Gastroesophageal sphincter (tissue), 4 donors: ENCODE data around the gene EWSR1. TPM values are rescaled to one million over a fixed set of nuclear protein-coding genes. Genes with fewer than 3 reads are reported as not detected.

Experiments
- ATAC-seq: fragments of 150-250 bp; one replicate; pipeline ENCODE4 v1.9.1; 2016; ENCODE audit warnings: mild to moderate bottlenecking, moderate library complexity
- H3K27ac ChIP-seq, 4 donors: fragments of 200-600 bp; sonication (generic) in 3 of 4; 1 replicate in 3 of 4; 2 replicates in 1 of 4; pipeline ENCODE4 v1.5.1; 2016 to 2019
- H3K27me3 ChIP-seq: fragments of 200-600 bp; sonication (generic); one replicate; pipeline ENCODE4 v1.5.1; 2019
- H3K36me3 ChIP-seq, 2 donors: fragments of 200-600 bp; sonication (generic); one replicate each; pipeline ENCODE4 v1.5.1; 2019; ENCODE audit warnings: control low read depth in 1 of 2
- H3K4me1 ChIP-seq, 3 donors: fragments of 200-600 bp; sonication (generic); 1 replicate in 2 of 3; 2 replicates in 1 of 3; pipeline ENCODE4 v1.5.1; 2016 to 2019; ENCODE audit warnings: control low read depth in 2 of 3
- H3K4me3 ChIP-seq, 2 donors: fragments of 200-600 bp; sonication (generic); one replicate each; pipeline ENCODE4 v1.5.1; 2019; ENCODE audit warnings: mild to moderate bottlenecking in 1 of 2, moderate library complexity in 1 of 2
- H3K9me3 ChIP-seq, 3 donors: fragments of 200-600 bp; sonication (generic); one replicate each; pipeline ENCODE4 v1.5.1; 2017 to 2019; ENCODE audit warnings: control low read depth in 2 of 3
- EP300 ChIP-seq: sonication (generic); formaldehyde crosslinking; IDR thresholded peaks from one replicate; pipeline ENCODE4 v1.6.1; 2017; ENCODE audit warnings: antibody characterized with exemption, mild to moderate bottlenecking
- POLR2A ChIP-seq, 2 donors: fragments of 450-650 bp; IDR thresholded peaks; one replicate each; pipeline ENCODE4 v1.6.1; 2017; ENCODE audit warnings: antibody characterized with exemption in 2 of 2, mild to moderate bottlenecking in 2 of 2, moderate library complexity in 1 of 2
- POLR2AphosphoS5 ChIP-seq: sonication (generic); formaldehyde crosslinking; IDR thresholded peaks from one replicate; pipeline ENCODE4 v1.6.1; 2017; ENCODE audit warnings: antibody characterized with exemption
- WGBS, 2 donors: methylation state at CpG; one replicate each; pipeline ENCODE4 v1.1.5; 2018; ENCODE audit warnings: low coverage in 1 of 2; 5-methylcytosine and 5-hydroxymethylcytosine counted together
- total RNA-seq, 4 donors: library from RNA; depleted of rRNA; stranded (reverse); fragments of >200 nt; gene quantifications; one replicate each; pipeline ENCODE4 v1.1.0, GENCODE V29; 2016
- TF ChIP-seq, protein P1 (sequence below), 4 experiments: fragments of 200-600 bp in 2 of 4; fragments of 450-650 bp in 2 of 4; sonication (generic) in 1 of 4; IDR thresholded peaks; one replicate each; pipeline ENCODE4 v1.5.1; 2017 to 2019; ENCODE audit warnings: antibody characterized with exemption in 4 of 4, mild to moderate bottlenecking in 2 of 4, moderate library complexity in 2 of 4

EWSR1 gene
- total RNA-seq, 4 donors from 2014 or later = 169 to 209 (median 204) TPM

DNA sequence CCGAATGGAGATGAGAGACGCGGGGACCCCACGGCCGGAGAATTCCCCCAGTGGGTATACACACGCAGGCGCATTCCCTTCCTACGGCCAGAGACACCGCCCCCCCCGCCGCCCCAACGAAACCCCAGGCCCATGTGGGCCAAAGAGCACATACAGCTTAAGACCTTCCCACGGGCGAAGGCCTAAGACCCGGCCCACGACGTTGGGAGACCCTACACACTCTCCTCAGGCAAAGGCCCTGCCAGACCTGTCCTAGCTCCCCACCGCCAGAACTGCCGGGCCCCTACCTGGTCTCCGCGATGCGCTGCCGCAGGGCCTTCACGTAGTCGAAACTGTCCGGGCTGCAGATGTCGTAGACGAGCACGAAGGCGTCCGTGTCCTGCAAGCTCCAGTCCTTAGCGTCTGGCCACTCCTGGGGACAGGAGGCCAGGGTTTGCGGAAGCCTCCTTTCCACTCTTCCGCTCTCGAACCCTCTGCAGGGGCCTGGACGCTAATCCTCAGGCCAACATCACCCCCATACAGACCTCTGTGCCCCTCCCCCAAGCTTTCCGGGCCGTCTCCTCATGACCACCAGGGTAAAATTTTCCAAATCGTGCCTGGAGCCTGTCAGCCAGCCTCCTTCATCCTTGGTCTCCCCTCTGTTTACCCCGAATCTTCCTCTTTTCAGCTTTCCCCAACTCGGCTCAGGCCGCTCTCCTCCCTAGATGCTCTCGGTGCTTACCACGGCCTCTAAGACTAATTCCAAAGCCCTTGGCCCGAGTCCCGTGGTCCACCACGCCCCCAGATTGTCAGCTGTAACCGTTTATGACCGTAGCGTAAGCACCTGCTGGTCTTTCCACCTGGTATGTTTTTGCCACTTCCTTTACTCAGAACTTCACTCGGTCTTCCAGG lies 45.8 kb downstream of the EWSR1 start:
- Histone ChIP-seq H3K4me1 (peaks cover 0 to 72% (median 54%) of the 10 kb centered on the region in 3 donors), H3K4me3 (peak overlapping the region in 1 of 2 donors; percentile 16), H3K27me3 (peaks cover 39% of the 10 kb centered on the region), H3K27ac (no peak overlapping the region), H3K9me3 (no peaks in the 10 kb centered on the region), H3K36me3 (no peaks in the 10 kb centered on the region)
- no peak for ATAC-seq
- WGBS, 2 donors = 11 to 20% methylated on average over 13 to 18 of the region's 51 CpGs
- TF ChIP-seq EP300 (no peak), POLR2AphosphoS5 (no peak), POLR2A (IDR thresholded peaks at IDR 0.05) (no peak)
- TF ChIP-seq, protein P1, sequence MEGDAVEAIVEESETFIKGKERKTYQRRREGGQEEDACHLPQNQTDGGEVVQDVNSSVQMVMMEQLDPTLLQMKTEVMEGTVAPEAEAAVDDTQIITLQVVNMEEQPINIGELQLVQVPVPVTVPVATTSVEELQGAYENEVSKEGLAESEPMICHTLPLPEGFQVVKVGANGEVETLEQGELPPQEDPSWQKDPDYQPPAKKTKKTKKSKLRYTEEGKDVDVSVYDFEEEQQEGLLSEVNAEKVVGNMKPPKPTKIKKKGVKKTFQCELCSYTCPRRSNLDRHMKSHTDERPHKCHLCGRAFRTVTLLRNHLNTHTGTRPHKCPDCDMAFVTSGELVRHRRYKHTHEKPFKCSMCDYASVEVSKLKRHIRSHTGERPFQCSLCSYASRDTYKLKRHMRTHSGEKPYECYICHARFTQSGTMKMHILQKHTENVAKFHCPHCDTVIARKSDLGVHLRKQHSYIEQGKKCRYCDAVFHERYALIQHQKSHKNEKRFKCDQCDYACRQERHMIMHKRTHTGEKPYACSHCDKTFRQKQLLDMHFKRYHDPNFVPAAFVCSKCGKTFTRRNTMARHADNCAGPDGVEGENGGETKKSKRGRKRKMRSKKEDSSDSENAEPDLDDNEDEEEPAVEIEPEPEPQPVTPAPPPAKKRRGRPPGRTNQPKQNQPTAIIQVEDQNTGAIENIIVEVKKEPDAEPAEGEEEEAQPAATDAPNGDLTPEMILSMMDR (IDR thresholded peaks at IDR 0.05) = no peak

DNA sequence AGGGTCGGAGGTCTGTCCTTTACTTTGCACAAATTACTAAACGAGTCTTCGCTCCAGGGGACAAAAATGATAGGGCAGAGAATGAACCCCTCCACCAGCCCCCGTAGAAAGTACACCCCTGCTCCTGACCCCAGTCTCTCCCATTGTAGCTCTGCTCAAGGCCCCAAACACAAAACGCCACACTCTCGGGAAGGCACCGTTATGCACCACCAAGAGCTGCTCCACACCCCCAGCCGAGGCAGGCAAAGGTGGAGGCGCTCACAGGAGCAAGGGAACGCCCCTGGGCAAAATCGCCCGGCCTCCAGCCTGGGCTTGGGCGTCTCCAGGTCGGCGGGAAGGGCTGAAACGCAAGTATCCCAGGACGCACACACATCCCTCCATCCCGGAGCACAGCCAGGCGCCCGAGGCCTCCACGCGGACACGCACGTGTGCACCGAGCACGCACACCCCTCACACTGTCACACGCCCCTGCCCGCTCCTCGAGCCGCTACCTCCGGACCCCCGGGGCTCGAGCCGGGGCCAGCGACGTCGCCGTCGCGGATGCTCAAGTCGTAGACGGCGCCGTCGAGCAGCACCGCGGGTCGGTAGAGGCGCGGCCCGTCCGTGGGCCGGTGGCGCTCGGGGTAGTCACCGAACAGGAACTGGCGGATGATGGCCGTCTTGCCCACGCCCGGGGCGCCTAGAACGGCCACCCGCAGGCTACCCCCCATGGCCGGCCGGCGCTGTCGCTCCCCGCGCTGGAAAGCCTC lies 46.6 kb downstream of the EWSR1 start:
- Histone ChIP-seq H3K4me3 (peak overlapping the region in 1 of 2 donors; percentile 51), H3K27ac (no peak overlapping the region), H3K27me3 (peaks cover 39% of the 10 kb centered on the region), H3K36me3 (no peaks in the 10 kb centered on the region), H3K4me1 (peaks cover 0 to 63% (median 45%) of the 10 kb centered on the region in 3 donors), H3K9me3 (no peaks in the 10 kb centered on the region)
- WGBS, 2 donors = no CpG with 5 or more reads among the region's 69 CpGs
- ATAC-seq = no peak
- TF ChIP-seq EP300 (no peak), POLR2AphosphoS5 (no peak), POLR2A (IDR thresholded peaks at IDR 0.05) (no peak)
- TF ChIP-seq, protein P1 (IDR thresholded peaks at IDR 0.05) = no peak

DNA sequence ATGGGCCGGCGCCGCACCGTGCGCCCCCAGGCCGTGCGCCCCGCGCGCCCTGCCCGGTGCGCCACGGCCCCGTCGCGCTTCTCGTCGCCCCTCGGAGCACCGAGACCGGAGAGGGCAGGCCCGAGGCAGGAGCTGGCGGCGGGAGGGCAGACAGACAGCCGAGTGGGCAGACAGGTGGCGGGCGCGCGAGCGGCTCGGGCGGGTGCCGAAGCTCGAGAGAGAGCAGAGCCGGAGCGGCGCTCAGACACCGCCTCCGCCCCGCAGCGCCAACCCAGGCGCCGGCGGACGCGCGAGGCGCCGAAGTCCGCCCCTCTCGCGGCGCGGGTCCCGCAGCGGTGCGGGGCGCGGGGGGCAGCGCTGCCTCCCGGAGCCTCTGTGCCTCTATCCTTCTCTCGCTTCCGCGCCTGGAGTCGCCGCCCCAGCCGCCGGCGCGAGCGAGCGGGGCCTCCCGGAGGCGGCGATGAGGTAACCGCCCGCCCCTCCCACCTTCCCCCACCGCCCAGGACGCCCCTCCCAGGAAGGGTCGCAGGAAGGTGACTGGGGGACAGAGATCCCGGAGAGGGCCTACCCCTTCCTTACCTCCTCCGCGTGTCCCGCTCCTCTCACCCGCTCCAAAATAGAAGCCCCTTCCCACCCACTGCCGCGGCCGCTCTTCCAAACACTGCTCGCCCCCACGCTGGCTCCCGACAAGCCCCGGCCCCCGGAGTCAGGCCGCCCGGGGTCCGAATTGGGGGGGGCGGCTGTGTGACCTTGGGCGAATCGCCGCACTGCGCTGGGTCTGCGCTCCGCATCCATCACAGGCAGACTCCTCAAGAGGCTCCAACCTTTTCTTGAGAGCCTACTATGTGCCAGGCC lies 47.4 kb downstream of the EWSR1 start, which contains the start of gene RASL10A:
RASL10A (minus strand) TSS at position 412 of the 855 bp plus-strand sequence. CDS start 451 bp downstream, outside the sequence.
- peak within 1 kb of the TSS in 1 of 2 donors; percentile 51 for H3K4me3 ChIP-seq
- TF ChIP-seq, protein P1 (IDR thresholded peaks at IDR 0.05) = no peak
- TF ChIP-seq POLR2AphosphoS5 (no peak), POLR2A (IDR thresholded peaks at IDR 0.05) (no peak), EP300 (no peak)
- no peaks in the 10 kb centered on the region for H3K36me3 ChIP-seq
- no peak within 1 kb of the TSS for H3K27ac ChIP-seq
- 56% methylated on average over 5 of the region's 103 CpGs; no CpG with 5 or more reads in 1 of the 2 donors for WGBS, 2 donors
- H3K27me3 ChIP-seq = peaks cover 39% of the 10 kb centered on the region
- ATAC-seq = no peak
- H3K9me3 ChIP-seq = no peaks in the 10 kb centered on the region
- H3K4me1 ChIP-seq = peaks cover 0 to 55% (median 39%) of the 10 kb centered on the region in 3 donors

DNA sequence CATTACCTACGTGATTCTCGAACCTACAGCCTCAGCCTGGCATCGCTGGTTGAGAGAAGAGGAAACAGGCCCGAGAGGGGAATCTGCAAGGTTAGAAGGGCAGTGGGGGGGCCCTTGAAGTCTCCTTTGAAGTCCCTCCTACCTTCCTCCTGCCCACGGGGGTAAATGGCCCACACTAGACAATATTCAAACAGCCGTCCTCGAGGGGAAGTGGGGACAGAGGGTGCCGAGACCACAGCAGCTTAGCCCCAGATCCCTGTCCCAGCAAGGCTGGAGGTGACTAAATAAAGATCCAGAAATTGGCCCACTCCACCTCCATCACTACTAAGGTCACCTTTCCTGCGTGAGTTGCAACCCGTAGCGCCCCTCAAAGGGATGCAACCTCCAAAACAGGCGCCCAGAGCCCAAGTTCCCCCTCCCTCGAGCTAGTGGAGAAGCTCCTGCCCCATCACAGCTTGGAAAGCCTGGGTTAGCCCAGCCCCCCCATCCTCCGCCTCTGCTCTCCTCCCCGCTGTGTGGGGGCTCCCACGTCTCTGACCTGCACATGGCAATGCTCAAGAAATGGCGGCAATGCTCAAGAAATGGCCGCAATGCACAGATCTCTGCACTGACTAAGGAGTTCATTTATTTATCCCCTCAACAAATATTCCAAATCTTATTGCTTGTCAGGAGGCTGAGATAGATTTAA lies 48.2 kb downstream of the EWSR1 start:
- H3K9me3 ChIP-seq = no peaks in the 10 kb centered on the region
- H3K36me3 ChIP-seq = no peaks in the 10 kb centered on the region
- H3K27me3 ChIP-seq = peaks cover 39% of the 10 kb centered on the region
- TF ChIP-seq EP300 (no peak), POLR2AphosphoS5 (no peak), POLR2A (IDR thresholded peaks at IDR 0.05) (no peak)
- TF ChIP-seq, protein P1 (IDR thresholded peaks at IDR 0.05) = no peak
- H3K4me3 ChIP-seq = no peak overlapping the region
- H3K27ac ChIP-seq = no peak overlapping the region
- WGBS, 2 donors = 42 to 45% methylated on average over 5 to 6 of the region's 18 CpGs
- no peak for ATAC-seq
- H3K4me1 ChIP-seq = peaks cover 0 to 47% (median 34%) of the 10 kb centered on the region in 3 donors
